Panc1 (cell line): ENCODE results near the gene STOM. TPM values are rescaled to one million over a fixed set of nuclear protein-coding genes. Genes with fewer than 3 reads are reported as not detected.

Experiments used
- ATAC-seq: fragments of 200-7000 bp; cut with Tn5 transposase; 2 replicates; pipeline ENCODE4 v1.9.1; 2020; ENCODE audit warnings: mild to moderate bottlenecking, moderate library complexity
- BruUV-seq: library from RNA; stranded (reverse); fragments of 400-500 nt; replicated peaks from 2 replicates; lab custom pipeline; 2021; lab: Mats Ljungman, UMichigan
- CTCF ChIA-PET: fragments of 300-600 bp; sonication (Branson Sonifier 250); formaldehyde crosslinking; loops from one replicate; lab custom pipeline; 2022; ENCODE audit warnings: antibody characterized with exemption; lab: Charles Lee
- POLR2A ChIA-PET: fragments of 300-600 bp; sonication (Branson Sonifier 250); formaldehyde crosslinking; loops from one replicate; lab custom pipeline; 2022; ENCODE audit warnings: antibody characterized with exemption; lab: Charles Lee
- DNase-seq: peaks from one replicate; pipeline ENCODE4 v3.0.0-alpha.2; 2010; ENCODE audit warnings: low read depth, low spot score
- H3K27ac ChIP-seq: 2 replicates; pipeline ENCODE4 v1.5.1; 2011; ENCODE audit warnings: mild to moderate bottlenecking, low read length, inconsistent platforms
- H3K27me3 ChIP-seq: fragments of 200-500 bp; sonication (Bioruptor generic); 2 replicates; pipeline ENCODE4 v1.6.0; 2014; ENCODE audit warnings: low read length, inconsistent platforms; ENCODE audit not compliant: control insufficient read depth, insufficient read depth
- H3K36me3 ChIP-seq: fragments of 200-500 bp; sonication (Bioruptor generic); 2 replicates; pipeline ENCODE4 v1.5.1; 2014; ENCODE audit warnings: inconsistent platforms, mild to moderate bottlenecking, low read length, moderate library complexity; ENCODE audit not compliant: control insufficient read depth, insufficient read depth
- H3K4me1 ChIP-seq: 2 replicates; pipeline ENCODE4 v1.5.1; 2011; ENCODE audit warnings: inconsistent platforms, mild to moderate bottlenecking, low read length, moderate library complexity; ENCODE audit not compliant: control insufficient read depth, insufficient read depth
- H3K4me3 ChIP-seq, 2 experiments: 2 replicates each; pipeline ENCODE4 v1.5.1; 2011 to 2012; ENCODE audit warnings: low read depth in 2 of 2, low read length in 2 of 2, mild to moderate bottlenecking in 2 of 2, inconsistent platforms in 1 of 2, moderate library complexity in 1 of 2
- H3K9me3 ChIP-seq: fragments of 200-500 bp; sonication (Bioruptor generic); 2 replicates; pipeline ENCODE4 v1.5.1; 2014; ENCODE audit warnings: low read depth, mild to moderate bottlenecking, inconsistent platforms, low read length, moderate library complexity; ENCODE audit not compliant: control insufficient read depth, insufficient read depth
- POLR2AphosphoS5 ChIP-seq: IDR thresholded peaks from 2 replicates; pipeline ENCODE4 v1.6.1; 2012; ENCODE audit warnings: mild to moderate bottlenecking, low read depth, low read length, moderate library complexity
- SIN3A ChIP-seq: IDR thresholded peaks from 2 replicates; pipeline ENCODE4 v1.6.1; 2012; ENCODE audit warnings: low read depth, mild to moderate bottlenecking, low read length, moderate library complexity, borderline replicate concordance; ENCODE audit not compliant: insufficient read depth
- TCF7L2 ChIP-seq: IDR thresholded peaks from 2 replicates; pipeline ENCODE4 v1.6.1; 2011; ENCODE audit warnings: mild to moderate bottlenecking, low read depth, low read length, inconsistent platforms
- in situ Hi-C: cut with HindIII; loops from 2 replicates; pipeline ENCODE4 v1.10.0; 2016; ENCODE audit warnings: low sequenced_read_pairs, low pct_unique_long_range_greater_than_20kb
- intact Hi-C: fragments of 100-400 bp; cut with micrococcal nuclease; formaldehyde crosslinking; loops from one replicate; pipeline ENCODE4 v1.10.0; 2022; ENCODE audit not compliant: unreplicated experiment
- total RNA-seq: library from RNA; stranded (reverse); gene quantifications from one replicate; pipeline ENCODE4 v1.2.1, GENCODE V29; 2021; ENCODE audit not compliant: unreplicated experiment
- TF ChIP-seq, protein P1 (sequence below): fragments of 450-650 bp; IDR thresholded peaks from 2 replicates; pipeline ENCODE4 v1.5.1; 2017; ENCODE audit warnings: mild to moderate bottlenecking
- TF ChIP-seq, protein P2 (sequence below), 2 experiments: IDR thresholded peaks; 2 replicates each; pipeline ENCODE4 v1.6.1; 2011 to 2012; ENCODE audit warnings: low read depth in 2 of 2, control low read depth in 1 of 2, low read length in 1 of 2, mild to moderate bottlenecking in 1 of 2, moderate library complexity in 1 of 2; ENCODE audit not compliant: insufficient read depth in 1 of 2

STOM gene
- total RNA-seq, 1 experiment from 2014 or later, result 81.2 TPM

DNA sequence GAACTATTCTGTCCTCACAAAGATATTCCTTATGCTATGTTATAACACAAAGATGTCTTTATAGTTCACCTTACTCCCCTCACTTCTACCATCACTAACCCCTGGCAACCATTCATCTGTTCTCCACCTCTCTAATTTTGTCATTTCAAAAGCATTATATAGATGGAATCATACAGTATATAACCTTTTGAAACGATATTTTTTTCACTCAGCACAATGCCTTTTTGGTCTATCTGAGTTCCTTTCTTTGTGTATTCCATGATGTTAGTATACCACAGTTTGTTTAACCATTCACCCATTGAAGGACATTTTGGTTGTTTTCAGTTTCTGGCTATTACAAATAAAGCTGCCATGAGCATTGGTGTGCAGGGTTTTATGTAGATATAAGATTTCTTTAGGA, 35.8 kb upstream of the STOM start:
- no peak overlapping the region for H3K4me3 ChIP-seq
- BruUV-seq, result no TSS peak
- DNase-seq (no peak), ATAC-seq (no peak)
- in situ Hi-C loops (no loop called here), intact Hi-C loops (no loop called here)
- H3K9me3 ChIP-seq, result no peaks in the 10 kb centered on the region; the same call in 1 of the 2 replicates
- no peaks in the 10 kb centered on the region for H3K4me1 ChIP-seq
- no peak overlapping the region for H3K27ac ChIP-seq
- H3K36me3 ChIP-seq, result no peaks in the 10 kb centered on the region
- ChIA-PET CTCF (interaction anchor here (0.7 kb wide), 1 partner anchor 535 kb away, joined by 15 read pairs; no protein-coding TSS in a partner anchor), POLR2A (no interaction called here)
- no peaks in the 10 kb centered on the region; the same call in 1 of the 2 replicates for H3K27me3 ChIP-seq
- TF ChIP-seq, protein P1, sequence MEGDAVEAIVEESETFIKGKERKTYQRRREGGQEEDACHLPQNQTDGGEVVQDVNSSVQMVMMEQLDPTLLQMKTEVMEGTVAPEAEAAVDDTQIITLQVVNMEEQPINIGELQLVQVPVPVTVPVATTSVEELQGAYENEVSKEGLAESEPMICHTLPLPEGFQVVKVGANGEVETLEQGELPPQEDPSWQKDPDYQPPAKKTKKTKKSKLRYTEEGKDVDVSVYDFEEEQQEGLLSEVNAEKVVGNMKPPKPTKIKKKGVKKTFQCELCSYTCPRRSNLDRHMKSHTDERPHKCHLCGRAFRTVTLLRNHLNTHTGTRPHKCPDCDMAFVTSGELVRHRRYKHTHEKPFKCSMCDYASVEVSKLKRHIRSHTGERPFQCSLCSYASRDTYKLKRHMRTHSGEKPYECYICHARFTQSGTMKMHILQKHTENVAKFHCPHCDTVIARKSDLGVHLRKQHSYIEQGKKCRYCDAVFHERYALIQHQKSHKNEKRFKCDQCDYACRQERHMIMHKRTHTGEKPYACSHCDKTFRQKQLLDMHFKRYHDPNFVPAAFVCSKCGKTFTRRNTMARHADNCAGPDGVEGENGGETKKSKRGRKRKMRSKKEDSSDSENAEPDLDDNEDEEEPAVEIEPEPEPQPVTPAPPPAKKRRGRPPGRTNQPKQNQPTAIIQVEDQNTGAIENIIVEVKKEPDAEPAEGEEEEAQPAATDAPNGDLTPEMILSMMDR, result no peak

DNA sequence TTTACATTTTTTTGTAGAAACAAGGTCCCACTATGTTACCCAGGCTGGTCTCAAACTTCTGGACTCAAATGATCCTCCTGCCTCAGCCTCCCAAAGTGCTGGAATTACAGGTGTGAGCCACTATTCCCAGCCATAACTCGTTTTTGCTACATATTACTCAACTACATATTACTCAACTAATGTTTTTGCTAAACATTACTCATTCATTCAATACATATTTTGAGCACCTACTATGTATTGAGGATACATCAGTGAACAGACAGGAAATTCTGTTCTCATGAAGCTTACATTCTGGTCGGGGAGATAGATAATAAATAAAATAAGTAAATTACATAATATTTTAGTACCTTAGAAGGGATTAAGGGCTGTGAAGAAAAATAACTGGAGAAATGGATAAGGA, 34.9 kb upstream of the STOM start:
- no peak overlapping the region for H3K27ac ChIP-seq
- no TSS peak for BruUV-seq
- ATAC-seq (no peak), DNase-seq (no peak)
- CTCF ChIA-PET, result no interaction called here
- intact Hi-C loops, result no loop called here
- no peaks in the 10 kb centered on the region; the same call in 1 of the 2 replicates for H3K27me3 ChIP-seq
- POLR2A ChIA-PET, result interaction anchor here (0.6 kb wide), 1 partner anchor 14 kb away, joined by 3 read pairs; no protein-coding TSS in a partner anchor
- no peaks in the 10 kb centered on the region; the same call in 1 of the 2 replicates for H3K9me3 ChIP-seq
- TF ChIP-seq SIN3A (no peak), POLR2AphosphoS5 (no peak), TCF7L2 (no peak)
- TF ChIP-seq, protein P1, result no peak
- TF ChIP-seq, protein P2, sequence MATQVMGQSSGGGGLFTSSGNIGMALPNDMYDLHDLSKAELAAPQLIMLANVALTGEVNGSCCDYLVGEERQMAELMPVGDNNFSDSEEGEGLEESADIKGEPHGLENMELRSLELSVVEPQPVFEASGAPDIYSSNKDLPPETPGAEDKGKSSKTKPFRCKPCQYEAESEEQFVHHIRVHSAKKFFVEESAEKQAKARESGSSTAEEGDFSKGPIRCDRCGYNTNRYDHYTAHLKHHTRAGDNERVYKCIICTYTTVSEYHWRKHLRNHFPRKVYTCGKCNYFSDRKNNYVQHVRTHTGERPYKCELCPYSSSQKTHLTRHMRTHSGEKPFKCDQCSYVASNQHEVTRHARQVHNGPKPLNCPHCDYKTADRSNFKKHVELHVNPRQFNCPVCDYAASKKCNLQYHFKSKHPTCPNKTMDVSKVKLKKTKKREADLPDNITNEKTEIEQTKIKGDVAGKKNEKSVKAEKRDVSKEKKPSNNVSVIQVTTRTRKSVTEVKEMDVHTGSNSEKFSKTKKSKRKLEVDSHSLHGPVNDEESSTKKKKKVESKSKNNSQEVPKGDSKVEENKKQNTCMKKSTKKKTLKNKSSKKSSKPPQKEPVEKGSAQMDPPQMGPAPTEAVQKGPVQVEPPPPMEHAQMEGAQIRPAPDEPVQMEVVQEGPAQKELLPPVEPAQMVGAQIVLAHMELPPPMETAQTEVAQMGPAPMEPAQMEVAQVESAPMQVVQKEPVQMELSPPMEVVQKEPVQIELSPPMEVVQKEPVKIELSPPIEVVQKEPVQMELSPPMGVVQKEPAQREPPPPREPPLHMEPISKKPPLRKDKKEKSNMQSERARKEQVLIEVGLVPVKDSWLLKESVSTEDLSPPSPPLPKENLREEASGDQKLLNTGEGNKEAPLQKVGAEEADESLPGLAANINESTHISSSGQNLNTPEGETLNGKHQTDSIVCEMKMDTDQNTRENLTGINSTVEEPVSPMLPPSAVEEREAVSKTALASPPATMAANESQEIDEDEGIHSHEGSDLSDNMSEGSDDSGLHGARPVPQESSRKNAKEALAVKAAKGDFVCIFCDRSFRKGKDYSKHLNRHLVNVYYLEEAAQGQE (IDR thresholded peaks at IDR 0.05; ENCODE audit: insufficient read depth in 1 of 2, low read depth in 2 of 2, low read length in 1 of 2), result no peak
- H3K4me3 ChIP-seq, result no peak overlapping the region
- no peaks in the 10 kb centered on the region for H3K4me1 ChIP-seq
- H3K36me3 ChIP-seq, result no peaks in the 10 kb centered on the region
- in situ Hi-C loops, result no loop called here
